HepG2 (cell line): ENCODE results near the gene IFT80. TPM values are rescaled to one million over a fixed set of nuclear protein-coding genes. Genes with fewer than 3 reads are reported as not detected.

Experiments
- AGO1 ChIP-seq: fragments of 200-400 bp; formaldehyde crosslinking; IDR thresholded peaks from 2 replicates; pipeline ENCODE4 v1.6.1; 2017; ENCODE audit warnings: mild to moderate bottlenecking, low read depth, low read length, moderate library complexity; ENCODE audit not compliant: poor library complexity, severe bottlenecking
- CC2D1A ChIP-seq: sonication (generic); formaldehyde crosslinking; IDR thresholded peaks from 2 replicates; pipeline ENCODE4 v1.8.1; 2023; ENCODE audit warnings: mild to moderate bottlenecking, missing genetic modification reagents
- HBP1 ChIP-seq: IDR thresholded peaks from 2 replicates; pipeline ENCODE4 v1.6.1; 2016; ENCODE audit warnings: low read depth, control low read depth
- HMGA1 ChIP-seq: sonication (generic); formaldehyde crosslinking; conservative IDR thresholded peaks from 2 replicates; pipeline ENCODE4 v1.4.0; 2020; ENCODE audit warnings: missing genetic modification reagents
- MATR3 ChIP-seq: sonication (generic); formaldehyde crosslinking; IDR thresholded peaks from 2 replicates; pipeline ENCODE4 v1.4.0; 2020; ENCODE audit warnings: missing genetic modification reagents
- PHF5A ChIP-seq: IDR thresholded peaks from one replicate; pipeline ENCODE4 v1.6.1; 2018; ENCODE audit warnings: low read depth, missing genetic modification reagents; ENCODE audit not compliant: unreplicated experiment
- POLR2AphosphoS5 ChIP-seq: IDR thresholded peaks from 2 replicates; pipeline ENCODE4 v1.6.1; 2012; ENCODE audit warnings: low read depth, low read length
- PRPF4 ChIP-seq: fragments of 200-400 bp; formaldehyde crosslinking; IDR thresholded peaks from 2 replicates; pipeline ENCODE4 v1.6.1; 2016; ENCODE audit warnings: low read length, low read depth; ENCODE audit not compliant: poor library complexity, severe bottlenecking
- TEAD2 ChIP-seq: sonication (generic); formaldehyde crosslinking; IDR thresholded peaks from 2 replicates; pipeline ENCODE4 v1.9.0; 2021; ENCODE audit warnings: missing genetic modification reagents
- TEF ChIP-seq: sonication (generic); formaldehyde crosslinking; IDR thresholded peaks from 2 replicates; pipeline ENCODE4 v1.5.0; 2020; ENCODE audit warnings: missing genetic modification reagents
- ZBTB33 ChIP-seq: sonication (generic); formaldehyde crosslinking; IDR thresholded peaks from 2 replicates; pipeline ENCODE4 v1.4.0; 2020; ENCODE audit warnings: missing genetic modification reagents
- ZBTB4 ChIP-seq: sonication (generic); formaldehyde crosslinking; IDR thresholded peaks from 2 replicates; pipeline ENCODE4 v1.4.0; 2020; ENCODE audit warnings: missing genetic modification reagents, mild to moderate bottlenecking, borderline replicate concordance
- ZBTB7B ChIP-seq: sonication (generic); formaldehyde crosslinking; IDR thresholded peaks from 2 replicates; pipeline ENCODE4 v1.4.0; 2020; ENCODE audit warnings: missing genetic modification reagents
- ZIK1 ChIP-seq: sonication (generic); formaldehyde crosslinking; IDR thresholded peaks from 2 replicates; pipeline ENCODE4 v1.5.0; 2020; ENCODE audit warnings: mild to moderate bottlenecking, low read depth, missing genetic modification reagents, borderline replicate concordance
- ZNF101 ChIP-seq: sonication (generic); formaldehyde crosslinking; IDR thresholded peaks from 2 replicates; pipeline ENCODE4 v1.4.0; 2020; ENCODE audit warnings: mild to moderate bottlenecking, low read depth, missing genetic modification reagents, borderline replicate concordance
- ZNF354B ChIP-seq: sonication (generic); formaldehyde crosslinking; IDR thresholded peaks from 2 replicates; pipeline ENCODE4 v1.8.0; 2022; ENCODE audit warnings: mild to moderate bottlenecking, missing genetic modification reagents
- ZNF451 ChIP-seq: sonication (generic); formaldehyde crosslinking; IDR thresholded peaks from 2 replicates; pipeline ENCODE4 v1.5.0; 2020; ENCODE audit warnings: mild to moderate bottlenecking, missing genetic modification reagents
- ZNF543 ChIP-seq: sonication (generic); formaldehyde crosslinking; IDR thresholded peaks from 2 replicates; pipeline ENCODE4 v1.4.0; 2020; ENCODE audit warnings: mild to moderate bottlenecking, missing genetic modification reagents
- ZNF572 ChIP-seq: sonication (generic); formaldehyde crosslinking; IDR thresholded peaks from 2 replicates; pipeline ENCODE4 v1.5.1; 2020; ENCODE audit warnings: mild to moderate bottlenecking, missing genetic modification reagents
- polyA plus RNA-seq, 8 experiments: library from polyadenylated mRNA; depleted of rRNA in 3 of 8; stranded (reverse) in 7 of 8; unstranded in 1 of 8; fragments of >200 nt; fragmentation: Illumina TruSeq in 4 of 8; extraction: Trizol in 4 of 8; gene quantifications; 2 replicates each; pipeline versions ENCODE4 v1.2.1 to v1.2.3, GENCODE V29; 2011 to 2016; ENCODE audit warnings: low read depth in 4 of 8, missing spikeins in 1 of 8, mixed read lengths in 1 of 8; ENCODE audit not compliant: insufficient read depth in 1 of 8
- total RNA-seq, 5 experiments: library from RNA; depleted of rRNA; stranded (reverse); fragments of >200 nt; fragmentation: Illumina TruSeq; extraction: Trizol; gene quantifications; 2 replicates each; pipeline ENCODE4 v1.2.3, GENCODE V29; 2016; ENCODE audit warnings: low read depth in 1 of 5
- TF ChIP-seq, protein P1 (sequence below): sonication (generic); formaldehyde crosslinking; conservative IDR thresholded peaks from 2 replicates; pipeline ENCODE4 v1.8.0; 2022; ENCODE audit warnings: mild to moderate bottlenecking, moderate library complexity, missing genetic modification reagents

IFT80 gene
- total and polyA plus RNA-seq, 2 of the 13 experiments (the other 11 are each of a cell fraction or from before 2014, with no cell fraction given), result 11.4 to 15.7 TPM

GRCh38 chr3:160399125-160400029 is at the start of gene IFT80, which contains the start of gene SMC4 (continued):
- TF ChIP-seq ZNF451 (CRISPR knock-in tag) (no peak), PRPF4 (no peak), ZBTB4 (CRISPR knock-in tag) (no peak), CC2D1A (CRISPR knock-in tag) (peak; percentile 90; the same call in 1 of the 2 replicates), ZIK1 (CRISPR knock-in tag) (no peak), ZBTB7B (no peak), TEF (CRISPR knock-in tag) (no peak), AGO1 (no peak), HBP1 (CRISPR knock-in tag) (peak; percentile 82), ZNF543 (CRISPR knock-in tag) (no peak), POLR2AphosphoS5 (peak; percentile 81), TEAD2 (CRISPR knock-in tag) (no peak), PHF5A (CRISPR knock-in tag) (no peak), ZBTB33 (CRISPR knock-in tag) (no peak), HMGA1 (CRISPR knock-in tag) (no peak), ZNF101 (CRISPR knock-in tag) (no peak), ZNF354B (CRISPR knock-in tag) (no peak), MATR3 (no peak), ZNF572 (no peak)
- TF ChIP-seq, protein P1, sequence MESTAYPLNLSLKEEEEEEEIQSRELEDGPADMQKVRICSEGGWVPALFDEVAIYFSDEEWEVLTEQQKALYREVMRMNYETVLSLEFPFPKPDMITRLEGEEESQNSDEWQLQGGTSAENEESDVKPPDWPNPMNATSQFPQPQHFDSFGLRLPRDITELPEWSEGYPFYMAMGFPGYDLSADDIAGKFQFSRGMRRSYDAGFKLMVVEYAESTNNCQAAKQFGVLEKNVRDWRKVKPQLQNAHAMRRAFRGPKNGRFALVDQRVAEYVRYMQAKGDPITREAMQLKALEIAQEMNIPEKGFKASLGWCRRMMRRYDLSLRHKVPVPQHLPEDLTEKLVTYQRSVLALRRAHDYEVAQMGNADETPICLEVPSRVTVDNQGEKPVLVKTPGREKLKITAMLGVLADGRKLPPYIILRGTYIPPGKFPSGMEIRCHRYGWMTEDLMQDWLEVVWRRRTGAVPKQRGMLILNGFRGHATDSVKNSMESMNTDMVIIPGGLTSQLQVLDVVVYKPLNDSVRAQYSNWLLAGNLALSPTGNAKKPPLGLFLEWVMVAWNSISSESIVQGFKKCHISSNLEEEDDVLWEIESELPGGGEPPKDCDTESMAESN (CRISPR knock-in tag), result peak; percentile 64; the same call in 1 of the 2 replicates
